Vagina (tissue), 2 donors: ENCODE results near the gene ERMP1. TPM values are rescaled to one million over a fixed set of nuclear protein-coding genes. Genes with fewer than 3 reads are reported as not detected.

Experiments
- DNase-seq, 2 donors: peaks; one replicate each; pipeline ENCODE4 v3.0.0-alpha.2; 2017; ENCODE audit errors: extremely low spot score in 2 of 2
- H3K27ac ChIP-seq: fragments of 200-600 bp; sonication (generic); one replicate; pipeline ENCODE4 v1.5.1; 2019
- H3K27me3 ChIP-seq: fragments of 200-600 bp; sonication (generic); one replicate; pipeline ENCODE4 v1.5.1; 2019
- H3K36me3 ChIP-seq, 2 donors: fragments of 200-600 bp; sonication (generic); one replicate each; pipeline ENCODE4 v1.5.1; 2017 to 2019
- H3K4me1 ChIP-seq: fragments of 200-600 bp; sonication (generic); one replicate; pipeline ENCODE4 v1.5.1; 2019
- H3K4me3 ChIP-seq, 2 donors: fragments of 200-600 bp; sonication (generic); 1 replicate in 1 of 2; 2 replicates in 1 of 2; pipeline ENCODE4 v1.5.1; 2016 to 2019
- H3K9me3 ChIP-seq: fragments of 200-600 bp; sonication (generic); one replicate; pipeline ENCODE4 v1.5.1; 2019
- CTCF ChIP-seq, 3 experiments: fragments of 450-650 bp in 2 of 3; fragments of 200-600 bp in 1 of 3; sonication (generic) in 1 of 3; IDR thresholded peaks; one replicate each; pipeline ENCODE4 v1.5.1; 2017 to 2019; ENCODE audit warnings: antibody characterized with exemption in 3 of 3, mild to moderate bottlenecking in 2 of 3, moderate library complexity in 2 of 3
- POLR2A ChIP-seq, 2 donors: fragments of 450-650 bp; IDR thresholded peaks; one replicate each; pipeline ENCODE4 v1.6.1; 2017; ENCODE audit warnings: antibody characterized with exemption in 2 of 2, mild to moderate bottlenecking in 2 of 2, moderate library complexity in 2 of 2
- POLR2AphosphoS5 ChIP-seq, 2 donors: sonication (generic); formaldehyde crosslinking; IDR thresholded peaks; one replicate each; pipeline ENCODE4 v1.9.0; 2017; ENCODE audit warnings: antibody characterized with exemption in 2 of 2, mild to moderate bottlenecking in 2 of 2, low read depth in 1 of 2; ENCODE audit not compliant: insufficient read depth in 1 of 2
- intact Hi-C: fragments of 100-400 bp; cut with DNase I; formaldehyde crosslinking; loops from one replicate; pipeline ENCODE4 v1.15.1; 2023
- total RNA-seq: library from RNA; depleted of rRNA; stranded (reverse); fragments of >200 nt; gene quantifications from one replicate; pipeline ENCODE4 v1.2.3, GENCODE V29; 2016

ERMP1 gene
- total RNA-seq, 1 donor from 2014 or later, result 15.5 TPM

- Histone ChIP-seq H3K9me3 (no peaks in the 10 kb centered on the region), H3K4me1 (no peaks in the 10 kb centered on the region), H3K27me3 (no peaks in the 10 kb centered on the region), H3K36me3 (no peaks in the 10 kb centered on the region), H3K4me3 (no peak overlapping the region), H3K27ac (no peak overlapping the region)
- intact Hi-C loops, result no loop called here
- DNase-seq, result no peak
- no peak for TF ChIP-seq CTCF (IDR thresholded peaks at IDR 0.05)
- TF ChIP-seq POLR2AphosphoS5 (IDR thresholded peaks at IDR 0.05; ENCODE audit: insufficient read depth in 1 of 2, low read depth in 1 of 2), result no peak
- no peak for TF ChIP-seq POLR2A (IDR thresholded peaks at IDR 0.05)
These were observed 43.1 kb upstream of the ERMP1 start for GRCh38 chr9:5876026-5876425.

GRCh38 chr9:5874048-5874447 is 41.1 kb upstream of the ERMP1 start:
- Histone ChIP-seq H3K36me3 (no peaks in the 10 kb centered on the region), H3K9me3 (no peaks in the 10 kb centered on the region), H3K4me1 (no peaks in the 10 kb centered on the region), H3K27ac (no peak overlapping the region), H3K4me3 (no peak overlapping the region), H3K27me3 (no peaks in the 10 kb centered on the region)
- no peak for DNase-seq
- TF ChIP-seq POLR2A (IDR thresholded peaks at IDR 0.05) (no peak), CTCF (IDR thresholded peaks at IDR 0.05) (no peak), POLR2AphosphoS5 (IDR thresholded peaks at IDR 0.05; ENCODE audit: insufficient read depth in 1 of 2, low read depth in 1 of 2) (no peak)
- intact Hi-C loops, result no loop called here

- Histone ChIP-seq H3K4me1 (no peaks in the 10 kb centered on the region), H3K27me3 (no peaks in the 10 kb centered on the region), H3K4me3 (no peak overlapping the region), H3K9me3 (no peaks in the 10 kb centered on the region), H3K27ac (no peak overlapping the region), H3K36me3 (no peaks in the 10 kb centered on the region)
- no peak for DNase-seq
- TF ChIP-seq POLR2AphosphoS5 (IDR thresholded peaks at IDR 0.05; ENCODE audit: insufficient read depth in 1 of 2, low read depth in 1 of 2) (no peak), POLR2A (IDR thresholded peaks at IDR 0.05) (no peak), CTCF (IDR thresholded peaks at IDR 0.05) (no peak)
- intact Hi-C loops, result no loop called here
These were observed 40.5 kb upstream of the ERMP1 start for GRCh38 chr9:5873439-5873838.

GRCh38 chr9:5872511-5872910 is 39.6 kb upstream of the ERMP1 start:
- no peaks in the 10 kb centered on the region for H3K27me3 ChIP-seq
- H3K4me1 ChIP-seq, result no peaks in the 10 kb centered on the region
- no peaks in the 10 kb centered on the region for H3K36me3 ChIP-seq
- intact Hi-C loops, result no loop called here
- no peak overlapping the region for H3K4me3 ChIP-seq
- H3K27ac ChIP-seq, result no peak overlapping the region
- DNase-seq, result no peak
- TF ChIP-seq POLR2AphosphoS5 (IDR thresholded peaks at IDR 0.05; ENCODE audit: insufficient read depth in 1 of 2, low read depth in 1 of 2), result no peak
- TF ChIP-seq POLR2A (IDR thresholded peaks at IDR 0.05), result no peak
- TF ChIP-seq CTCF (IDR thresholded peaks at IDR 0.05), result no peak
- H3K9me3 ChIP-seq, result no peaks in the 10 kb centered on the region

- Histone ChIP-seq H3K4me3 (no peak overlapping the region), H3K9me3 (no peaks in the 10 kb centered on the region), H3K27ac (no peak overlapping the region), H3K4me1 (no peaks in the 10 kb centered on the region), H3K36me3 (no peaks in the 10 kb centered on the region), H3K27me3 (no peaks in the 10 kb centered on the region)
- intact Hi-C loops, result no loop called here
- TF ChIP-seq POLR2AphosphoS5 (IDR thresholded peaks at IDR 0.05; ENCODE audit: insufficient read depth in 1 of 2, low read depth in 1 of 2) (no peak), CTCF (IDR thresholded peaks at IDR 0.05) (no peak), POLR2A (IDR thresholded peaks at IDR 0.05) (no peak)
- no peak for DNase-seq
These were observed 38.9 kb upstream of the ERMP1 start for GRCh38 chr9:5871785-5872184.
